IMR-90 (cell line): ENCODE results near the gene PPP1R3D. TPM values are rescaled to one million over a fixed set of nuclear protein-coding genes. Genes with fewer than 3 reads are reported as not detected.

ENCODE experiments used
- ATAC-seq: fragments of 200-7000 bp; cut with Tn5 transposase; 2 replicates; pipeline ENCODE4 v1.9.1; 2020; ENCODE audit warnings: low read depth, mild to moderate bottlenecking, moderate library complexity
- BruUV-seq: library from RNA; stranded (reverse); fragments of 400-500 nt; replicated peaks from 2 replicates; lab custom pipeline; 2021; lab: Mats Ljungman, UMichigan
- CTCF ChIA-PET: fragments of 300-600 bp; formaldehyde crosslinking; extraction: SDS; loops from one replicate; lab custom pipeline; 2021; ENCODE audit warnings: antibody characterized with exemption; lab: Yijun Ruan, JAX
- POLR2A ChIA-PET: fragments of 300-600 bp; sonication (Branson Sonifier 250); formaldehyde crosslinking; loops from one replicate; lab custom pipeline; 2022; ENCODE audit warnings: antibody characterized with exemption; ENCODE audit not compliant: unreplicated experiment; lab: Charles Lee
- DNase-seq: peaks from one replicate; pipeline ENCODE4 v3.0.0; 2013
- H2AFZ ChIP-seq: replicated peaks from 2 replicates; pipeline ENCODE3; 2013; ENCODE audit warnings: low read length, mild to moderate bottlenecking; ENCODE audit not compliant: poor library complexity
- H2AK5ac ChIP-seq: 2 replicates; pipeline ENCODE4 v1.6.1; 2013; ENCODE audit warnings: low read depth, low read length, inconsistent platforms
- H2AK9ac ChIP-seq: replicated peaks from 2 replicates; pipeline ENCODE3; 2013; ENCODE audit warnings: mild to moderate bottlenecking, low read depth, low read length, moderate library complexity; ENCODE audit not compliant: poor library complexity
- H2BK120ac ChIP-seq: 2 replicates; pipeline ENCODE4 v1.6.1; 2013; ENCODE audit warnings: low read depth, low read length, inconsistent platforms
- H2BK15ac ChIP-seq: 3 replicates; pipeline ENCODE4 v1.6.1; 2013; ENCODE audit warnings: low read depth, low read length, inconsistent platforms
- H2BK20ac ChIP-seq: 2 replicates; pipeline ENCODE4 v1.6.1; 2013; ENCODE audit warnings: low read depth, mild to moderate bottlenecking, inconsistent platforms, low read length, moderate library complexity
- H2BK5ac ChIP-seq: 2 replicates; pipeline ENCODE4 v1.6.1; 2013; ENCODE audit warnings: mild to moderate bottlenecking, low read depth, low read length, inconsistent platforms; ENCODE audit not compliant: poor library complexity, severe bottlenecking
- H3K14ac ChIP-seq: replicated peaks from 2 replicates; pipeline ENCODE4 v1.6.1; 2013; ENCODE audit warnings: low read depth, low read length, inconsistent platforms
- H3K18ac ChIP-seq: 2 replicates; pipeline ENCODE4 v1.6.1; 2013; ENCODE audit warnings: low read depth, low read length, control low read depth
- H3K23ac ChIP-seq: 2 replicates; pipeline ENCODE4 v1.6.1; 2013; ENCODE audit warnings: low read depth, low read length, inconsistent platforms
- H3K27ac ChIP-seq: 2 replicates; pipeline ENCODE4 v1.5.1; 2013; ENCODE audit warnings: mild to moderate bottlenecking, control low read depth, low read length; ENCODE audit not compliant: insufficient read depth
- H3K27me3 ChIP-seq: 2 replicates; pipeline ENCODE4 v1.6.1; 2013; ENCODE audit warnings: low read length; ENCODE audit not compliant: control insufficient read depth, insufficient read depth
- H3K36me3 ChIP-seq: 2 replicates; pipeline ENCODE4 v1.6.1; 2013; ENCODE audit warnings: low read length, mixed read lengths; ENCODE audit not compliant: control insufficient read depth, insufficient read depth
- H3K4ac ChIP-seq: 2 replicates; pipeline ENCODE4 v1.6.1; 2013; ENCODE audit warnings: low read depth, low read length, inconsistent platforms
- H3K4me1 ChIP-seq: 2 replicates; pipeline ENCODE4 v1.6.1; 2013; ENCODE audit warnings: low read length, mixed read lengths; ENCODE audit not compliant: control insufficient read depth, insufficient read depth
- H3K4me2 ChIP-seq: 2 replicates; pipeline ENCODE4 v1.6.1; 2013; ENCODE audit warnings: low read depth, mild to moderate bottlenecking, control low read depth, low read length, moderate library complexity
- H3K4me3 ChIP-seq: 2 replicates; pipeline ENCODE4 v1.5.1; 2013; ENCODE audit warnings: low read depth, mild to moderate bottlenecking, control low read depth, low read length, moderate library complexity; ENCODE audit not compliant: insufficient read depth
- H3K56ac ChIP-seq: 2 replicates; pipeline ENCODE4 v1.6.1; 2013; ENCODE audit warnings: low read length, inconsistent platforms; ENCODE audit not compliant: insufficient read depth; ENCODE audit errors: extremely low read depth
- H3K79me1 ChIP-seq, 2 experiments: 2 replicates each; pipeline ENCODE4 v1.6.1; 2013; ENCODE audit warnings: low read length in 2 of 2, inconsistent platforms in 1 of 2, low read depth in 1 of 2
- H3K9ac ChIP-seq: 2 replicates; pipeline ENCODE4 v1.6.1; 2013; ENCODE audit warnings: low read depth, low read length, control low read depth
- H3K9me1 ChIP-seq: 2 replicates; pipeline ENCODE4 v1.6.1; 2013; ENCODE audit warnings: low read length, inconsistent platforms; ENCODE audit not compliant: insufficient read depth
- H3K9me3 ChIP-seq: 2 replicates; pipeline ENCODE4 v1.6.1; 2013; ENCODE audit warnings: low read length; ENCODE audit not compliant: control insufficient read depth, insufficient read depth
- H4K20me1 ChIP-seq: 2 replicates; pipeline ENCODE4 v1.6.1; 2013; ENCODE audit warnings: low read length, inconsistent platforms; ENCODE audit not compliant: insufficient read depth
- H4K5ac ChIP-seq: 2 replicates; pipeline ENCODE4 v1.6.1; 2013; ENCODE audit warnings: mild to moderate bottlenecking, low read depth, low read length, control low read depth
- H4K8ac ChIP-seq, 2 experiments: 2 replicates each; pipeline ENCODE4 v1.6.1; 2013; ENCODE audit warnings: low read depth in 2 of 2, low read length in 2 of 2, control low read depth in 1 of 2, inconsistent platforms in 1 of 2
- H4K91ac ChIP-seq: 2 replicates; pipeline ENCODE4 v1.6.1; 2013; ENCODE audit warnings: low read depth, low read length, inconsistent platforms; ENCODE audit not compliant: insufficient read depth
- ELK1 ChIP-seq: fragments of 150-350 bp; IDR thresholded peaks from 2 replicates; pipeline ENCODE4 v1.6.1; 2016; ENCODE audit warnings: low read depth, mild to moderate bottlenecking, low read length, moderate library complexity, borderline replicate concordance
- WGBS, 2 experiments: methylation state at CpG; one replicate each; pipeline versions ENCODE4 v1.1.5 to v1.1.7; 2013; ENCODE audit warnings: missing lambda C conversion rate in 2 of 2; ENCODE audit not compliant: insufficient read length in 1 of 2; ENCODE audit errors: extremely low coverage in 2 of 2; 5-methylcytosine and 5-hydroxymethylcytosine counted together
- dilution Hi-C: fragments of 300-500 bp; cut with HindIII; formaldehyde crosslinking; loops from one replicate; pipeline ENCODE4 v1.14.3; 2018; ENCODE audit warnings: low sequenced_read_pairs; ENCODE audit not compliant: unreplicated experiment
- in situ Hi-C: fragments of 300-500 bp; cut with MboI; formaldehyde crosslinking; loops from 3 replicates; pipeline ENCODE4 v1.14.3; 2019; ENCODE audit warnings: low sequenced_read_pairs, inconsistent platforms, mixed read lengths
- intact Hi-C: fragments of 100-400 bp; cut with micrococcal nuclease; formaldehyde crosslinking; loops from 2 replicates; pipeline ENCODE4 v1.10.0; 2022
- polyA plus RNA-seq, 3 experiments: library from polyadenylated mRNA; depleted of rRNA; stranded (reverse); fragments of >200 nt; gene quantifications; 2 replicates each; pipeline ENCODE4 v1.2.3, GENCODE V29; 2012; ENCODE audit warnings: low replicate concordance in 1 of 3
- total RNA-seq: library from RNA; depleted of rRNA; stranded (reverse); fragments of >200 nt; gene quantifications from 2 replicates; pipeline ENCODE4 v1.2.3, GENCODE V29; 2012

PPP1R3D gene
- total and polyA plus RNA-seq, 2 of the 4 experiments (the other 2 are of a cell fraction): 1.6 to 2.7 TPM

GRCh38 chr20:59966428-59966827 lies 26.3 kb upstream of the PPP1R3D start:
- H3K9me3 ChIP-seq: no peaks in the 10 kb centered on the region

More at GRCh38 chr20:59966428-59966827, 26.3 kb upstream of the PPP1R3D start:
- dilution Hi-C loops: no loop called here
- no peak overlapping the region for H4K91ac ChIP-seq
- no peak overlapping the region for H3K27ac ChIP-seq
- no peaks in the 10 kb centered on the region for H3K36me3 ChIP-seq
- no peak overlapping the region for H2AFZ ChIP-seq
- no peak overlapping the region for H3K4me2 ChIP-seq
- in situ Hi-C loops: no loop called here
- H4K8ac ChIP-seq: no peak overlapping the region
- no peak overlapping the region for H3K14ac ChIP-seq
- ChIA-PET POLR2A (no interaction called here), CTCF (interaction anchor here (0.6 kb wide), 1 partner anchor 16 kb away, joined by 6 read pairs; no protein-coding TSS in a partner anchor)
- no peak overlapping the region for H2AK5ac ChIP-seq
- H4K5ac ChIP-seq: no peak overlapping the region
- H2AK9ac ChIP-seq: no peak overlapping the region
- H3K23ac ChIP-seq: no peak overlapping the region
- ATAC-seq (no peak), DNase-seq (no peak)
- no peak overlapping the region for H2BK120ac ChIP-seq
- H2BK5ac ChIP-seq: no peak overlapping the region
- TF ChIP-seq ELK1: no peak
- peaks cover 3% of the 10 kb centered on the region for H3K27me3 ChIP-seq
- no CpG with 5 or more reads among the region's 3 CpGs for WGBS, 2 experiments
- H3K9me1 ChIP-seq: no peaks in the 10 kb centered on the region
- no peak overlapping the region for H3K18ac ChIP-seq
- no peak overlapping the region for H2BK20ac ChIP-seq
- no peaks in the 10 kb centered on the region for H4K20me1 ChIP-seq
- BruUV-seq: no TSS peak
- intact Hi-C loops: no loop called here
- no peaks in the 10 kb centered on the region for H3K79me1 ChIP-seq
- no peak overlapping the region for H3K4ac ChIP-seq
- H3K4me3 ChIP-seq: no peak overlapping the region
- H3K56ac ChIP-seq: no peak overlapping the region
- no peaks in the 10 kb centered on the region for H3K4me1 ChIP-seq
- H2BK15ac ChIP-seq: no peak overlapping the region
- H3K9ac ChIP-seq: no peak overlapping the region
